WI38 (cell line): ENCODE measurements around the gene SLC44A5.

Source experiments
- H3K4me3 ChIP-seq: 2 replicates; pipeline ENCODE4 v1.5.1; 2011; ENCODE audit warnings: low read depth, mild to moderate bottlenecking, control low read depth, low read length
- TF ChIP-seq, protein P1 (sequence below): IDR thresholded peaks from 2 replicates; pipeline ENCODE4 v1.5.1; 2012; ENCODE audit warnings: low read depth, mild to moderate bottlenecking, control low read depth, low read length

The SLC44A5 gene

DNA sequence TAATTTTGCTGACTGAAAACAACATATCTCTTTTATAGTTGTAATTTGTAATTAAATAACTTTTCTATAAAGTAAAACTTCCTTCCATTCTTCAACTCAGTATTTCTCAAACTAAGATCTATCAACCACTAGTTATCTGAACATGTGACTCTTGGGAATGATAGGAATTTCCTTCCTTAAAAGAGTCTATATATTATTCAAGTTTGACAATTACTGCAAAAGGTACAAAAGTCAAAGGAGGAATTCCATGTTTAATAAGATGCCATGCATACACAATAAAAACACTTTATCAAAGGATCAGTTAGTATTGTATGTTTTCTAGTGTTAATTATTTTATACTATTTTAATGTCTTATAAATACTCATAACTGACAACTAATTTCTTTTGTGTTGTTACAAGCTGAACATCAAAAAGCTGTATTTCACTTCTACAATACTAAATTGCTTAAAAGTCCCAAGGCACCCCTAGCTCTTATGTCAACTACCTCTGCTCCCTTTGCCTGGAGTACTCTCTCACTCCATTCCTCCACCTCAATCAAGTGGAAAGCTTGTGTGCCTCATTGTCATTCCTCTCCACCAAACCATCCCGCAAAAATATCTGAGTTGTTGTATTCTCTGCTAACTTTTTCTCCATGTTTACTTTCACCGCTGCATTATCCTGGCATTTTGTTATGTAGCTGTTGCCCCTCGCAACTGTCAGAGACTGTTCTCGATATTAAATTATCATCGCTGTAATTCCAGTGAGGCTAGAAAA, 67.9 kb downstream of the SLC44A5 start:
- H3K4me3 ChIP-seq = no peak overlapping the region
- TF ChIP-seq, protein P1, sequence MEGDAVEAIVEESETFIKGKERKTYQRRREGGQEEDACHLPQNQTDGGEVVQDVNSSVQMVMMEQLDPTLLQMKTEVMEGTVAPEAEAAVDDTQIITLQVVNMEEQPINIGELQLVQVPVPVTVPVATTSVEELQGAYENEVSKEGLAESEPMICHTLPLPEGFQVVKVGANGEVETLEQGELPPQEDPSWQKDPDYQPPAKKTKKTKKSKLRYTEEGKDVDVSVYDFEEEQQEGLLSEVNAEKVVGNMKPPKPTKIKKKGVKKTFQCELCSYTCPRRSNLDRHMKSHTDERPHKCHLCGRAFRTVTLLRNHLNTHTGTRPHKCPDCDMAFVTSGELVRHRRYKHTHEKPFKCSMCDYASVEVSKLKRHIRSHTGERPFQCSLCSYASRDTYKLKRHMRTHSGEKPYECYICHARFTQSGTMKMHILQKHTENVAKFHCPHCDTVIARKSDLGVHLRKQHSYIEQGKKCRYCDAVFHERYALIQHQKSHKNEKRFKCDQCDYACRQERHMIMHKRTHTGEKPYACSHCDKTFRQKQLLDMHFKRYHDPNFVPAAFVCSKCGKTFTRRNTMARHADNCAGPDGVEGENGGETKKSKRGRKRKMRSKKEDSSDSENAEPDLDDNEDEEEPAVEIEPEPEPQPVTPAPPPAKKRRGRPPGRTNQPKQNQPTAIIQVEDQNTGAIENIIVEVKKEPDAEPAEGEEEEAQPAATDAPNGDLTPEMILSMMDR = no peak

DNA sequence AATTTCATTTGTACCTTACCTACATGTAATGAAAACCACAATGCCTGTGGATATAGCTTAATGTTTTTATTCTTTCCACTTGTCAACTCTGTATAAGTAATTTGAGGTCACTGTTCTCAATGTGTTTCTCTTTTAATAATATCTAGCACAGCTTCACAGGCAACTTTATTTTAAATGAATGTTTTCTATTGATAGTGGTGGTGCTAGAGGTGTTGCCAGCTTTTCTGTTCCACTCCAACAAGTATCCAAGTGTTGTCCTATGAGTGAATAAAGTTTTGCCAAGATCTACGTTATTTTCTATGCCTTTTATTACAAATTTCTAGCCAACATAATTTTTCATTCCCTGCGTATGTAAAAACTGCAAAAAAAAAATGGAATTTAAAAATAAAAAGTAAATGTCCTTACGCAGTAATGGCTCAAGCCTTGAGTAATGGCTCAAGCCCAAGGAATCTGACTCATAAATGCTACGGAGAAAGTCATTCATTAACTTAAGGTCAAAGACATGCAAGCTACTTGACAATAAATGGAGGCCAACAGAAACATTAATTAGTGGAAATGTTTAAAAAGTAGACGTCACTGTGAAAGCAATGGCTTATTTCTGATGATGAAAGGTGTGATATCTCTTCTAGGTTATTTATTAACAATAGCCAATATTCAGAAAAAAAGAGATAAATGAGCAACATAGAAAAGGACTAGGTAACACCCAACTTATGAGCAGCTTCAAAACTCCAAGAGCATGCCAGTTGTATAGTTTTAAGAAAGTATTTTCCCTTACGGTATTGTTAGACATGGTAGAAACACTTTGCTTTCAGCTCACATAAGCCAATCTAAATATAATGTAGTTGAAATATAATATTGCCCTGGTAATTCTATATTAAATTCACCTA, 71.4 kb downstream of the SLC44A5 start:
- TF ChIP-seq, protein P1 = no peak
- no peak overlapping the region for H3K4me3 ChIP-seq

DNA sequence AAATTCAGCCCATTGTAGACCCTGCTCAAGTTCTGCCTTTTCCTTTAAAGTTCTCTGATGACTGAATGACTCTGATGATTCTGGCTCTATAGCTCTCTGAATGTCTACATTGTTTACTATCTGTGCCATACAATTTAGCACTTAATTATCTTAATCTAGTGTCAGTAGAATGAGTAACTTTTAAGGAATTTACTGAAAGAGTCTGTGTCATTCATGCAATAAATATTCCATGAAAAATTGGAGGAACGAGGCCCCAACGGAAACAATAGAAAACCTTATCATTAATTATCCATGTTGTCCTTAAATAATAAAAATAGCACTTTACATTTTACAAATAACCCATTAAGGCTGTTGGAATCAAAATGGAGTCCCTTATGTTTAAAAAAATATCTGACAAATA, 77.8 kb downstream of the SLC44A5 start:
- TF ChIP-seq, protein P1 = no peak
- H3K4me3 ChIP-seq = no peak overlapping the region

DNA sequence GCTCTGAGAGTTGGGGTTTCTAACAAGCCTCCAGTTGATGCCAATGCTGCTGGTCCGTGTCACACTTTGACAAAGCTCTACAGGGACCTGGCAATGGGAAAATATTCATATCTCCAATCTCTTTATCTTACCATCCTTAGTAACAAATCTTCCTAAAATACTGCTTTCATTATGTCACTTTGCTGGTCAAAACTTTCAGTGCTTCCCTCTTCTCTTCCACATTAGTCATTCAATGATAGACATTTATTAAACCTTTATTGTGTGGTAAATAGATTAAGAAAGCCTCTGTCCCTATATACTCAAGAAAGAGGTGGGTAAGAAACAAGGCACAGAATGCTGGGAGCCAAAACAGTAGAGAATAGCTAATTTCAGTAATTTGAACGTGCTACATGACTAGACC, 79.3 kb downstream of the SLC44A5 start:
- TF ChIP-seq, protein P1 = no peak
- no peak overlapping the region for H3K4me3 ChIP-seq

DNA sequence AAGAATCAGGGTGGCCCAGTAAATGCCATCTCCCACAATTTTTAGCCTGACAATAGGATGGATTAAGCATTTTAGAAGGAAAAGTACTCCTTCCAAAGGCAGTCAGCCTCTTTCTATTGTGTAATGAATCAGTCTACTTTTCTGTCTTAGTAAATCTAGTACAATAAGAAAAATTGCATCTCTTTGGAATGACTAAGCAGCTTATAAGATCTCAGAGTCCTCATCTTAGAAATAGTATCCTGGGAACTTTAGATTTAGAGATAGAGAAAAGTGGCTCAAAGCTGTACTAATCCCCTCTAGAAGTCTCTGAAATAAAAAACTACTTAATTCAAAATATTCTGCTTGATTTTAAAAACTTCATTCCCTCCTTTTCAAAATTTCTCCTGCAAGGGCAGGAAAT, 81.4 kb downstream of the SLC44A5 start:
- H3K4me3 ChIP-seq = no peak overlapping the region
- TF ChIP-seq, protein P1 = no peak

DNA sequence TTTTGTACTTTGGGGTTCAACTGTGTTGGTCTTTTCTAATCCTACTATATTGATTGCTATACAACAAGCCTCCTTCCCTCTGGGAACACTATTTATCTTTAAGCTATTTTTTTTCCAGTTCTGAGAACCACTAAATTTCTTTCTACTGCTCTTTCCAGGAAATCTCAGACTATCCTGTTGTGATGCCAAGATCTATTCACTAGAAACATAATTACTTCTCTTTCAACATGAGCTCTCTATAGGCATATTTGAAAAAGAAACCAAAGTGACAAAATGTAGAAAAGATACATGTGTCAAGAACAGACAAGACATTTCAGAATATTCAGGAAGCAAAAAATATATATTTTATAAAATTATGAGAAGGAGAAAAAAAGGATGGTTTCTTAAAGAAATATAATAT, 82.9 kb downstream of the SLC44A5 start:
- TF ChIP-seq, protein P1 = no peak

DNA sequence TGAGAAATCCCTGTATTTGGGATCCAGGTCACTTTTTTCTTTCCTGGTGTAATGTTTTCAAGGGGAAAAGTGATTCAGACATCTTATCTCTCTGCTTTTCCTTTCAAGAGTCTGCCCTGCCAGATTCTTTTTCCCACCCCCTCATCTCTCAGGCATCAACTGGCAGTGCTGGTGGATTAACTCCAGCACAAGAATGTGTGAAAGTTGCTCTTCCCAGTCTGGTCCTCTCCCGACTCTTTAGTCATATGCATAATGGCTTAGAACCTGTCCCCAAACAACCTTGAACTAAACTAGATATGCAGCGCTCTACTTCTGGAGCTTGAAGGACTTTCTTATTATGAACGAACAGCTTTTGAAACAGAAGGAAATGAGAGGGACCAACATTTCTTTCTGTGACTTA, 88.5 kb downstream of the SLC44A5 start:
- no peak overlapping the region for H3K4me3 ChIP-seq
- TF ChIP-seq, protein P1 = no peak

More for the DNA sequence above, 82.9 kb downstream of the SLC44A5 start:
- no peak overlapping the region for H3K4me3 ChIP-seq
